T-helper 17 cell (primary cell): ENCODE data around the gene ZNF555. TPM values are rescaled to one million over a fixed set of nuclear protein-coding genes. Genes with fewer than 3 reads are reported as not detected.
A peak's percentile ranks its signal among the peaks of the same experiment; 100 is the strongest.
"Not testable (repeated sequence)": the region's sequence is repeated elsewhere in the genome, so short reads cannot be mapped to it uniquely, and the experiment has no call there.

ENCODE experiments used
- ATAC-seq: fragments of 150-1000 bp; cut with Tn5 transposase; 2 replicates; pipeline ENCODE4 v1.10.0; 2021; ENCODE audit warnings: mild to moderate bottlenecking, moderate library complexity
- DNase-seq, 3 donors: peaks; one replicate each; pipeline versions ENCODE4 v3.0.0 to v3.0.0-alpha.2; 2020 to 2021
- H3K9me3 ChIP-seq: one replicate; pipeline ENCODE4 v1.7.0; 2013; ENCODE audit warnings: low read length, mild to moderate bottlenecking; ENCODE audit not compliant: control insufficient read depth, poor library complexity, severe bottlenecking
- H3K27ac Mint-ChIP-seq: one replicate; pipeline ENCODE4 v1.8.0; 2022; ENCODE audit warnings: mild to moderate bottlenecking, moderate library complexity, mixed read lengths
- H3K27me3 Mint-ChIP-seq: one replicate; pipeline ENCODE4 v1.8.0; 2022; ENCODE audit warnings: mixed read lengths
- H3K36me3 Mint-ChIP-seq: one replicate; pipeline ENCODE4 v1.8.0; 2022; ENCODE audit warnings: low read depth, mixed read lengths
- H3K4me1 Mint-ChIP-seq: one replicate; pipeline ENCODE4 v1.8.0; 2022; ENCODE audit warnings: mild to moderate bottlenecking, mixed read lengths
- H3K4me3 Mint-ChIP-seq: one replicate; pipeline ENCODE4 v1.8.0; 2022; ENCODE audit warnings: mild to moderate bottlenecking, moderate library complexity, mixed read lengths
- total RNA-seq, 4 donors: library from RNA in 2 of 4; stranded (reverse) in 2 of 4; gene quantifications; one replicate each; pipeline ENCODE4 v1.2.3 and lab custom pipeline; 2022 to 2026

Gene ZNF555
- total RNA-seq, 2 donors from 2014 or later = 3.0 to 3.4 TPM

- DNase-seq = no peak
- Mint-ChIP-seq H3K4me1 (peaks cover 10% of the 10 kb centered on the region), H3K27me3 (no peaks in the 10 kb centered on the region), H3K4me3 (no peak overlapping the region), H3K36me3 (no peaks in the 10 kb centered on the region), H3K27ac (no peak overlapping the region)
- H3K9me3 ChIP-seq = no peaks in the 10 kb centered on the region
- no peak for ATAC-seq
Observed at GRCh38 chr19:2883686-2884439, 42.6 kb downstream of the ZNF555 start.

GRCh38 chr19:2885736-2886135, 44.5 kb downstream of the ZNF555 start:
- Mint-ChIP-seq H3K27me3 (no peaks in the 10 kb centered on the region), H3K4me3 (no peak overlapping the region), H3K36me3 (no peaks in the 10 kb centered on the region), H3K4me1 (peaks cover 10% of the 10 kb centered on the region), H3K27ac (no peak overlapping the region)
- H3K9me3 ChIP-seq = no peaks in the 10 kb centered on the region
- ATAC-seq (no peak), DNase-seq (no peak)

GRCh38 chr19:2887391-2887914, 46.2 kb downstream of the ZNF555 start:
- Mint-ChIP-seq H3K4me3 (no peak overlapping the region), H3K4me1 (peaks cover 10% of the 10 kb centered on the region), H3K36me3 (no peaks in the 10 kb centered on the region), H3K27me3 (no peaks in the 10 kb centered on the region), H3K27ac (no peak overlapping the region)
- H3K9me3 ChIP-seq = no peaks in the 10 kb centered on the region
- ATAC-seq = peak; percentile 65
- DNase-seq = no peak

GRCh38 chr19:2888731-2889224, 47.5 kb downstream of the ZNF555 start:
- peak overlapping the region; percentile 51 for H3K4me3 Mint-ChIP-seq
- H3K27me3 Mint-ChIP-seq = no peaks in the 10 kb centered on the region
- peaks cover 10% of the 10 kb centered on the region for H3K4me1 Mint-ChIP-seq
- peak overlapping the region; percentile 69 for H3K27ac Mint-ChIP-seq
- DNase-seq = peak; percentile 24 to 54 (median 34)
- peak; percentile 77 for ATAC-seq
- H3K9me3 ChIP-seq = no peaks in the 10 kb centered on the region
- no peaks in the 10 kb centered on the region for H3K36me3 Mint-ChIP-seq

- H3K4me3 Mint-ChIP-seq, H3K27me3 Mint-ChIP-seq, DNase-seq, ATAC-seq, H3K9me3 ChIP-seq, H3K36me3 Mint-ChIP-seq, H3K27ac Mint-ChIP-seq: not testable (repeated sequence)
- peaks cover 10% of the 10 kb centered on the region for H3K4me1 Mint-ChIP-seq
Observed at GRCh38 chr19:2890531-2890930, 49.3 kb downstream of the ZNF555 start.

- no peak overlapping the region for H3K27ac Mint-ChIP-seq
- H3K27me3 Mint-ChIP-seq = no peaks in the 10 kb centered on the region
- peaks cover 6% of the 10 kb centered on the region for H3K4me1 Mint-ChIP-seq
- no peak for DNase-seq
- ATAC-seq = no peak
- H3K36me3 Mint-ChIP-seq = no peaks in the 10 kb centered on the region
- H3K9me3 ChIP-seq = peaks cover 7% of the 10 kb centered on the region
- no peak overlapping the region for H3K4me3 Mint-ChIP-seq
Observed at GRCh38 chr19:2896694-2897093, 55.4 kb downstream of the ZNF555 start.

GRCh38 chr19:2900296-2901252, 59.3 kb downstream of the ZNF555 start, which contains the start of gene ZNF57:
ZNF57 (plus strand) TSS chr19:2900928; CDS start chr19:2901046, 118 bp downstream.
- H3K4me3 Mint-ChIP-seq = peak within 1 kb of the TSS; percentile 99
- peak; percentile 92 to 95 (median 93) for DNase-seq
- peaks cover 14% of the 10 kb centered on the region for H3K4me1 Mint-ChIP-seq
- H3K27me3 Mint-ChIP-seq = no peaks in the 10 kb centered on the region
- peaks cover 7% of the 10 kb centered on the region for H3K9me3 ChIP-seq
- no peaks in the 10 kb centered on the region for H3K36me3 Mint-ChIP-seq
- peak; percentile 99 for ATAC-seq
- peak within 1 kb of the TSS; percentile 81 for H3K27ac Mint-ChIP-seq

GRCh38 chr19:2902590-2903218, 61.4 kb downstream of the ZNF555 start:
- no peaks in the 10 kb centered on the region for H3K9me3 ChIP-seq
- Mint-ChIP-seq H3K4me1 (peaks cover 18% of the 10 kb centered on the region), H3K4me3 (no peak overlapping the region), H3K27me3 (no peaks in the 10 kb centered on the region), H3K27ac (no peak overlapping the region), H3K36me3 (no peaks in the 10 kb centered on the region)
- ATAC-seq = no peak
- DNase-seq = no peak

- ATAC-seq, DNase-seq, H3K27me3 Mint-ChIP-seq, H3K9me3 ChIP-seq, H3K36me3 Mint-ChIP-seq, H3K27ac Mint-ChIP-seq, H3K4me3 Mint-ChIP-seq: not testable (repeated sequence)
- H3K4me1 Mint-ChIP-seq = peaks cover 18% of the 10 kb centered on the region
Observed at GRCh38 chr19:2903326-2903725, 62.1 kb downstream of the ZNF555 start.

GRCh38 chr19:2905918-2906519, 64.7 kb downstream of the ZNF555 start:
- DNase-seq (no peak), ATAC-seq (no peak)
- H3K4me3 Mint-ChIP-seq = no peak overlapping the region
- H3K27ac Mint-ChIP-seq = no peak overlapping the region
- H3K27me3 Mint-ChIP-seq = no peaks in the 10 kb centered on the region
- no peaks in the 10 kb centered on the region for H3K9me3 ChIP-seq
- peaks cover 4% of the 10 kb centered on the region for H3K36me3 Mint-ChIP-seq
- peaks cover 21% of the 10 kb centered on the region for H3K4me1 Mint-ChIP-seq

GRCh38 chr19:2906631-2907195, 65.4 kb downstream of the ZNF555 start:
- ATAC-seq (no peak), DNase-seq (no peak)
- no peak overlapping the region for H3K27ac Mint-ChIP-seq
- peaks cover 4% of the 10 kb centered on the region for H3K36me3 Mint-ChIP-seq
- H3K27me3 Mint-ChIP-seq = no peaks in the 10 kb centered on the region
- peaks cover 21% of the 10 kb centered on the region for H3K4me1 Mint-ChIP-seq
- no peak overlapping the region for H3K4me3 Mint-ChIP-seq
- no peaks in the 10 kb centered on the region for H3K9me3 ChIP-seq
